Measurements from ENCODE around the gene ERI3.

Gene ERI3

GRCh38 chr1:44314452-44314851 is 40.6 kb downstream of the ERI3 start:
- DNase-seq: no peak

- no peak for DNase-seq
Observed at GRCh38 chr1:44313265-44313918, 41.7 kb downstream of the ERI3 start.

GRCh38 chr1:44312399-44313196 is 42.5 kb downstream of the ERI3 start:
- DNase-seq: no peak

GRCh38 chr1:44310006-44310405 is 45.1 kb downstream of the ERI3 start:
- no peak for DNase-seq

GRCh38 chr1:44305962-44306422 is 49.1 kb downstream of the ERI3 start:
- DNase-seq: no peak

GRCh38 chr1:44303532-44303931 is 51.5 kb downstream of the ERI3 start:
- no peak for DNase-seq

- DNase-seq: no peak
Observed at GRCh38 chr1:44302541-44302940, 52.5 kb downstream of the ERI3 start.

GRCh38 chr1:44301442-44301841 is 53.6 kb downstream of the ERI3 start:
- no peak for DNase-seq

GRCh38 chr1:44300852-44301251 is 54.2 kb downstream of the ERI3 start:
- no peak for DNase-seq

GRCh38 chr1:44297695-44298400 is 57.2 kb downstream of the ERI3 start:
- no peak for DNase-seq

GRCh38 chr1:44296806-44297205 is 58.3 kb downstream of the ERI3 start:
- DNase-seq: no peak

GRCh38 chr1:44296086-44296485 is 59.0 kb downstream of the ERI3 start:
- DNase-seq: no peak

GRCh38 chr1:44294588-44295007 is 60.5 kb downstream of the ERI3 start:
- peak; percentile 58 for DNase-seq

GRCh38 chr1:44293761-44294315 is 61.2 kb downstream of the ERI3 start:
- no peak for DNase-seq

GRCh38 chr1:44292651-44293050 is 62.4 kb downstream of the ERI3 start:
- DNase-seq: no peak

- DNase-seq: no peak
Observed at GRCh38 chr1:44290250-44291094, 64.6 kb downstream of the ERI3 start.

- no peak for DNase-seq
Observed at GRCh38 chr1:44289530-44289929, 65.5 kb downstream of the ERI3 start.

- DNase-seq: no peak
Observed at GRCh38 chr1:44288883-44289282, 66.2 kb downstream of the ERI3 start.

- DNase-seq: no peak
Observed at GRCh38 chr1:44284184-44284583, 70.9 kb downstream of the ERI3 start.

GRCh38 chr1:44283524-44284173 is 71.4 kb downstream of the ERI3 start:
- no peak for DNase-seq

GRCh38 chr1:44282704-44283426 is 72.2 kb downstream of the ERI3 start:
- DNase-seq: no peak

Data from HCEC 1CT (cell line).